Loucy (cell line): ENCODE results near the gene ADIPOR1.

Experiments
- EZH2phosphoT487 ChIP-seq: fragments of 200-600 bp; IDR thresholded peaks from 2 replicates; pipeline ENCODE4 v1.6.1; 2018; ENCODE audit warnings: antibody characterized with exemption, mild to moderate bottlenecking, moderate library complexity, borderline replicate concordance
- TF ChIP-seq, protein P1 (sequence below): fragments of 200-600 bp; sonication (generic); conservative IDR thresholded peaks from 2 replicates; pipeline ENCODE4 v1.5.1; 2014; ENCODE audit warnings: mild to moderate bottlenecking, antibody characterized with exemption, low read length

DNA sequence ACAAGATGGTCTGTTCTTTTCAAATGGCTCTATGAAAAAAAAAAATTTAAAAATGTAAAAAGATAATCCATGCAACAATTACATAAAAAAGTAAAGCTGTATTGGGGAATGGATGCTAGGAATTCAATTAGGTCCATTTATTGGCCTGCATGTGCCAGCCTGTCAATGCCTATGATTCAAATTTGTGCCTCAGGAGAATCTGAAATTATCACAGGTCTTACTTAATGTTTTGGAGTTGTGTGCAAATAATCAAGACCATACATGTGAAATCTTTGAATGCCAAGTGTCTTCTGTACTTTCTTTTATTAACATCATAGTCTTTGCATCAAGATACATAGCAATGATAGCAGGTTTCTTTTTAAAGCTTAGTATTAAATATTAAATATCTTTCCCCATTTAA is 17.6 kb downstream of the ADIPOR1 start:
- TF ChIP-seq, protein P1, sequence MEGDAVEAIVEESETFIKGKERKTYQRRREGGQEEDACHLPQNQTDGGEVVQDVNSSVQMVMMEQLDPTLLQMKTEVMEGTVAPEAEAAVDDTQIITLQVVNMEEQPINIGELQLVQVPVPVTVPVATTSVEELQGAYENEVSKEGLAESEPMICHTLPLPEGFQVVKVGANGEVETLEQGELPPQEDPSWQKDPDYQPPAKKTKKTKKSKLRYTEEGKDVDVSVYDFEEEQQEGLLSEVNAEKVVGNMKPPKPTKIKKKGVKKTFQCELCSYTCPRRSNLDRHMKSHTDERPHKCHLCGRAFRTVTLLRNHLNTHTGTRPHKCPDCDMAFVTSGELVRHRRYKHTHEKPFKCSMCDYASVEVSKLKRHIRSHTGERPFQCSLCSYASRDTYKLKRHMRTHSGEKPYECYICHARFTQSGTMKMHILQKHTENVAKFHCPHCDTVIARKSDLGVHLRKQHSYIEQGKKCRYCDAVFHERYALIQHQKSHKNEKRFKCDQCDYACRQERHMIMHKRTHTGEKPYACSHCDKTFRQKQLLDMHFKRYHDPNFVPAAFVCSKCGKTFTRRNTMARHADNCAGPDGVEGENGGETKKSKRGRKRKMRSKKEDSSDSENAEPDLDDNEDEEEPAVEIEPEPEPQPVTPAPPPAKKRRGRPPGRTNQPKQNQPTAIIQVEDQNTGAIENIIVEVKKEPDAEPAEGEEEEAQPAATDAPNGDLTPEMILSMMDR = no peak
- no peak for TF ChIP-seq EZH2phosphoT487
